Omental fat pad (tissue), 4 donors: ENCODE results near the gene DCAF5. TPM values are rescaled to one million over a fixed set of nuclear protein-coding genes. Genes with fewer than 3 reads are reported as not detected.

Experiments
- ATAC-seq: fragments of 150-250 bp; one replicate; pipeline ENCODE4 v1.9.1; 2016; ENCODE audit warnings: mild to moderate bottlenecking, moderate library complexity; ENCODE audit not compliant: low FRiP score
- DNase-seq: peaks from one replicate; pipeline ENCODE4 v3.0.0-alpha.2; 2019; ENCODE audit warnings: low spot score
- total RNA-seq, 4 donors: library from RNA; depleted of rRNA; stranded (reverse); fragments of >200 nt; gene quantifications; one replicate each; pipeline ENCODE4 v1.1.0, GENCODE V29; 2016
- TF ChIP-seq, protein P1 (sequence below), 3 donors: fragments of 450-650 bp; IDR thresholded peaks; one replicate each; pipeline ENCODE4 v1.5.1; 2016 to 2017; ENCODE audit warnings: antibody characterized with exemption in 3 of 3, mild to moderate bottlenecking in 3 of 3, moderate library complexity in 2 of 3

The DCAF5 gene
- total RNA-seq, 4 donors from 2014 or later: 30.4 to 58.1 (median 38.0) TPM

- no peak for ATAC-seq
- TF ChIP-seq, protein P1, sequence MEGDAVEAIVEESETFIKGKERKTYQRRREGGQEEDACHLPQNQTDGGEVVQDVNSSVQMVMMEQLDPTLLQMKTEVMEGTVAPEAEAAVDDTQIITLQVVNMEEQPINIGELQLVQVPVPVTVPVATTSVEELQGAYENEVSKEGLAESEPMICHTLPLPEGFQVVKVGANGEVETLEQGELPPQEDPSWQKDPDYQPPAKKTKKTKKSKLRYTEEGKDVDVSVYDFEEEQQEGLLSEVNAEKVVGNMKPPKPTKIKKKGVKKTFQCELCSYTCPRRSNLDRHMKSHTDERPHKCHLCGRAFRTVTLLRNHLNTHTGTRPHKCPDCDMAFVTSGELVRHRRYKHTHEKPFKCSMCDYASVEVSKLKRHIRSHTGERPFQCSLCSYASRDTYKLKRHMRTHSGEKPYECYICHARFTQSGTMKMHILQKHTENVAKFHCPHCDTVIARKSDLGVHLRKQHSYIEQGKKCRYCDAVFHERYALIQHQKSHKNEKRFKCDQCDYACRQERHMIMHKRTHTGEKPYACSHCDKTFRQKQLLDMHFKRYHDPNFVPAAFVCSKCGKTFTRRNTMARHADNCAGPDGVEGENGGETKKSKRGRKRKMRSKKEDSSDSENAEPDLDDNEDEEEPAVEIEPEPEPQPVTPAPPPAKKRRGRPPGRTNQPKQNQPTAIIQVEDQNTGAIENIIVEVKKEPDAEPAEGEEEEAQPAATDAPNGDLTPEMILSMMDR (IDR thresholded peaks at IDR 0.05): no peak
- no peak for DNase-seq
Observed at GRCh38 chr14:69115407-69116185, 37.3 kb downstream of the DCAF5 start.

DNA sequence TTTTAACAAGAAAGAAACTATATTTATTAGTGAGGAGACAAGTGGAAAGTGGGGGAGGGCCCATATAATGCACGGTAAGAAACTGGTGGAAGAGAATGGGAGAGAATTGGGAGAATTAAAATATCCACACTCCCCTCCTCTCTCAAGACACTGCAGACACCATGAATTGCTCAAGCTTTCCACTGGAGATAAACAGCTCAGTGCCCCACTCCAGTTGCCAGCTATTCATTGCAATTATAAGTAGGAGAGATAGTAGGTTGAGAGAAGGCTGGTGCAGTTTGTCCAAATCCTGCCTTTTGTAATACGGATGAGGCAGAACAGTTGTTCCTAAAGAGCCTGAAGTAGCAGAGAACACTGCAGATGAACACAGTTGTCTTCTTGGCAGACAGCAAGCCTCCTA is 38.2 kb downstream of the DCAF5 start:
- TF ChIP-seq, protein P1 (IDR thresholded peaks at IDR 0.05): no peak
- DNase-seq (no peak), ATAC-seq (no peak)

GRCh38 chr14:69108358-69108757 is 44.6 kb downstream of the DCAF5 start:
- TF ChIP-seq, protein P1 (IDR thresholded peaks at IDR 0.05): no peak

DNA sequence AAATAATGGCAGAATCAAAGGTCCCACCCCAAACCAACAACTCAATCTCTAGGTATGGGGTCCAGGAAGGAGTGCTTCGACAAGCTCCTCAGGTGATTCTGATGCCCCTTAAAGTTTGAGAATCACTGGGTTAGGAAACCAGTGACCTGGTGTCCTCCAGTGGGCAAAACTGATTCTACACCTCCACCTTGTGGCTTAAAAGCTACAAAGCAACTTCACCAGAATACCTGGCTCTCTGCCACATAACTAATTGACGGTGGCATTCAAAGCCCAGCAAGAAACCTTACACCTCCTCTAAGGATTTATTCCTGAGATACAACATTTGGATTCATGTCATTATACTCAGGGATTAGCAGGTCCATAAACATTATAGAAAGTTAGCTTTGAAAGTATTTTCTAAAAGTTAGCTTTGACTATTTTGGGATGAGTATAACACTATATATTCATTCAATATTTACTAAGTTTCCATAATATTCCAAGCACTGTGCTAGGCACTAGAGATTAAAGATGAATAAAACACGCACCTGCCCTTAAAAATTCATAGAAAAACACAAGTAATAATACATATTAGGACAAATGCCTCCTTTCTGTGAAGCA is 45.4 kb downstream of the DCAF5 start:
- no peak for ATAC-seq
- DNase-seq: no peak
- TF ChIP-seq, protein P1 (IDR thresholded peaks at IDR 0.05): peak in 1 of 3 donors; percentile 36

More at GRCh38 chr14:69108358-69108757, 44.6 kb downstream of the DCAF5 start:
- ATAC-seq: no peak
- no peak for DNase-seq

DNA sequence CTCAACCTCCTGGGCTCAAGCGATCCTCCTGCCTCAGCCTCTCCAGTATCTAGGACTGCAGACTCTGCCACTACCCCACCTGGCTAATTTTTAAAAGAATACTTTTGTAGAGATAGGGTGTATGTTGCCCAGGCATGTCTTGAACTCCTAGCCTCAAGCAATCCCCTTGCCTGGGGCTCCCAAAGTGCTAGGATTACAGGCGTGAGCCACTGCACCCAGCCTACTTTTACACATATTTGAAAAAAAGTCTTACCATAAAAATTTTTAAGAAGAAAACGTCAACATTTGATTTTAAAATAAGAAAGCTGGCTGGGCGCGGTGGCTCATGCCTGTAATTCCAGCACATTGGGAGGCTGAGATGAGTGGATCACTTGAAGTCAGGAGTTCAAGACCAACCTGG is 46.5 kb downstream of the DCAF5 start:
- DNase-seq (no peak), ATAC-seq (no peak)
- TF ChIP-seq, protein P1 (IDR thresholded peaks at IDR 0.05): no peak

- DNase-seq (no peak), ATAC-seq (no peak)
- TF ChIP-seq, protein P1 (IDR thresholded peaks at IDR 0.05): no peak
Observed at GRCh38 chr14:69105326-69105725, 47.6 kb downstream of the DCAF5 start.
